Iris pigment epithelial cell (primary cell): ENCODE results near the gene GALNT9.
"Not testable (repeated sequence)": the region's sequence is repeated elsewhere in the genome, so short reads cannot be mapped to it uniquely, and the experiment has no call there.

Experiments used
- DNase-seq: peaks from one replicate; pipeline ENCODE4 v3.0.0-alpha.2; 2011; ENCODE audit warnings: low read depth

Gene GALNT9

GRCh38 chr12:132229193-132229760 lies 100.1 kb downstream of the GALNT9 start:
- DNase-seq = no peak

GRCh38 chr12:132228476-132229192 lies 100.8 kb downstream of the GALNT9 start:
- no peak for DNase-seq

- no peak for DNase-seq
Measured at GRCh38 chr12:132227782-132228475, 101.5 kb downstream of the GALNT9 start.

- no peak for DNase-seq
Measured at GRCh38 chr12:132227118-132227517, 102.3 kb downstream of the GALNT9 start.

- no peak for DNase-seq
Measured at GRCh38 chr12:132226604-132227003, 102.8 kb downstream of the GALNT9 start.

- no peak for DNase-seq
Measured at GRCh38 chr12:132225214-132225613, 104.2 kb downstream of the GALNT9 start.

- no peak for DNase-seq
Measured at GRCh38 chr12:132224484-132224883, 104.9 kb downstream of the GALNT9 start.

GRCh38 chr12:132222808-132223173 lies 106.6 kb downstream of the GALNT9 start:
- no peak for DNase-seq

GRCh38 chr12:132222096-132222807 lies 107.1 kb downstream of the GALNT9 start:
- DNase-seq = peak; percentile 17

GRCh38 chr12:132219761-132220160 lies 109.6 kb downstream of the GALNT9 start:
- not testable (repeated sequence) for DNase-seq

GRCh38 chr12:132219323-132219722 lies 110.1 kb downstream of the GALNT9 start:
- no peak for DNase-seq

GRCh38 chr12:132218915-132219314 lies 110.5 kb downstream of the GALNT9 start:
- DNase-seq = no peak

- no peak for DNase-seq
Measured at GRCh38 chr12:132218527-132218875, 110.9 kb downstream of the GALNT9 start.

GRCh38 chr12:132217800-132218526 lies 111.4 kb downstream of the GALNT9 start:
- DNase-seq = no peak

- no peak for DNase-seq
Measured at GRCh38 chr12:132217371-132217770, 112.0 kb downstream of the GALNT9 start.

GRCh38 chr12:132216354-132216987 lies 112.9 kb downstream of the GALNT9 start:
- no peak for DNase-seq

- DNase-seq = no peak
Measured at GRCh38 chr12:132215299-132215989, 113.9 kb downstream of the GALNT9 start.

GRCh38 chr12:132214891-132215290 lies 114.5 kb downstream of the GALNT9 start:
- DNase-seq = no peak

- DNase-seq = no peak
Measured at GRCh38 chr12:132214161-132214476, 115.3 kb downstream of the GALNT9 start.

- DNase-seq = no peak
Measured at GRCh38 chr12:132213359-132214160, 115.8 kb downstream of the GALNT9 start.
